Mesenchymal stem cell (in vitro differentiated cells and primary cell): ENCODE results near the gene PPM1J.

Source experiments
- DNase-seq: peaks from one replicate; pipeline ENCODE4 v3.0.0-alpha.2; 2013
- H2AFZ ChIP-seq: one replicate; pipeline ENCODE4 v1.6.1; 2013; ENCODE audit warnings: low read depth, mild to moderate bottlenecking, control low read depth, inconsistent platforms, low read length, moderate library complexity
- H2AK5ac ChIP-seq: 2 replicates; pipeline ENCODE4 v1.6.1; 2013; ENCODE audit warnings: low read length, moderate library complexity, mild to moderate bottlenecking, inconsistent platforms; ENCODE audit not compliant: severe bottlenecking
- H2BK120ac ChIP-seq: one replicate; pipeline ENCODE4 v1.6.1; 2013; ENCODE audit warnings: low read depth, mild to moderate bottlenecking, inconsistent platforms, low read length, moderate library complexity
- H2BK12ac ChIP-seq, 2 experiments: one replicate each; pipeline ENCODE4 v1.6.1; 2013; ENCODE audit warnings: inconsistent platforms in 2 of 2, low read length in 2 of 2, mild to moderate bottlenecking in 2 of 2, moderate library complexity in 2 of 2, control low read depth in 1 of 2
- H2BK15ac ChIP-seq: one replicate; pipeline ENCODE4 v1.6.1; 2013; ENCODE audit warnings: mild to moderate bottlenecking, low read depth, inconsistent platforms; ENCODE audit not compliant: poor library complexity, severe bottlenecking
- H2BK5ac ChIP-seq: 2 replicates; pipeline ENCODE4 v1.6.1; 2013; ENCODE audit warnings: low read depth, mild to moderate bottlenecking, low read length, control low read depth, inconsistent platforms; ENCODE audit not compliant: poor library complexity, severe bottlenecking
- H3K14ac ChIP-seq, 2 experiments: one replicate each; pipeline ENCODE4 v1.6.1; 2013; ENCODE audit warnings: inconsistent platforms in 2 of 2, low read length in 2 of 2, control low read depth in 1 of 2, mild to moderate bottlenecking in 1 of 2, moderate library complexity in 1 of 2
- H3K18ac ChIP-seq, 2 experiments: one replicate each; pipeline ENCODE4 v1.6.1; 2013; ENCODE audit warnings: inconsistent platforms in 2 of 2, low read length in 2 of 2, control low read depth in 1 of 2, low read depth in 1 of 2, mild to moderate bottlenecking in 1 of 2
- H3K23ac ChIP-seq, 2 experiments: one replicate each; pipeline ENCODE4 v1.6.1; 2013; ENCODE audit warnings: inconsistent platforms in 2 of 2, low read length in 2 of 2, mild to moderate bottlenecking in 2 of 2, moderate library complexity in 2 of 2, control low read depth in 1 of 2
- H3K27ac ChIP-seq: 2 replicates; pipeline ENCODE4 v1.5.1; 2013; ENCODE audit warnings: mild to moderate bottlenecking, moderate library complexity, low read length, control low read depth, inconsistent platforms; ENCODE audit not compliant: poor library complexity, severe bottlenecking
- H3K27me3 ChIP-seq, 2 experiments: 2 replicates each; pipeline versions ENCODE4 v1.6.1 to v1.7.0; 2013; ENCODE audit warnings: low read length in 2 of 2, mild to moderate bottlenecking in 2 of 2, moderate library complexity in 2 of 2, control low read depth in 1 of 2, inconsistent platforms in 1 of 2; ENCODE audit not compliant: control insufficient read depth in 1 of 2, insufficient read depth in 1 of 2
- H3K36me3 ChIP-seq, 2 experiments: 2 replicates each; pipeline versions ENCODE4 v1.6.1 to v1.7.0; 2013; ENCODE audit warnings: low read length in 2 of 2, control low read depth in 1 of 2, inconsistent platforms in 1 of 2, low read depth in 1 of 2, mild to moderate bottlenecking in 1 of 2; ENCODE audit not compliant: insufficient read depth in 2 of 2, control insufficient read depth in 1 of 2
- H3K4ac ChIP-seq, 2 experiments: one replicate each; pipeline ENCODE4 v1.6.1; 2013; ENCODE audit warnings: inconsistent platforms in 2 of 2, low read length in 2 of 2, mild to moderate bottlenecking in 2 of 2, moderate library complexity in 2 of 2, control low read depth in 1 of 2, low read depth in 1 of 2
- H3K4me1 ChIP-seq: 2 replicates; pipeline ENCODE4 v1.6.1; 2013; ENCODE audit warnings: low read depth, low read length, control low read depth; ENCODE audit not compliant: control insufficient read depth, insufficient read depth
- H3K4me2 ChIP-seq: 2 replicates; pipeline ENCODE4 v1.6.1; 2013; ENCODE audit warnings: low read length, mild to moderate bottlenecking, inconsistent platforms; ENCODE audit not compliant: poor library complexity, severe bottlenecking
- H3K4me3 ChIP-seq, 2 experiments: 2 replicates each; pipeline versions ENCODE4 v1.5.1 to v1.7.0; 2013; ENCODE audit warnings: low read length in 2 of 2, mild to moderate bottlenecking in 2 of 2, control low read depth in 1 of 2, low read depth in 1 of 2; ENCODE audit not compliant: insufficient read depth in 1 of 2
- H3K79me1 ChIP-seq: replicated peaks from 2 replicates; pipeline ENCODE4 v1.6.1; 2013; ENCODE audit warnings: mild to moderate bottlenecking, control low read depth, low read length, inconsistent platforms; ENCODE audit not compliant: poor library complexity, severe bottlenecking
- H3K9ac ChIP-seq: 2 replicates; pipeline ENCODE4 v1.7.0; 2013; ENCODE audit warnings: mild to moderate bottlenecking, low read length, moderate library complexity
- H3K9me3 ChIP-seq: 2 replicates; pipeline ENCODE4 v1.7.0; 2013; ENCODE audit warnings: mild to moderate bottlenecking, low read length; ENCODE audit not compliant: control insufficient read depth
- H4K8ac ChIP-seq: one replicate; pipeline ENCODE4 v1.6.1; 2013; ENCODE audit warnings: inconsistent platforms, mild to moderate bottlenecking, low read length, moderate library complexity
- H4K91ac ChIP-seq: one replicate; pipeline ENCODE4 v1.6.1; 2013; ENCODE audit warnings: mild to moderate bottlenecking, low read length, inconsistent platforms
- WGBS: methylation state at CpG from one replicate; pipeline ENCODE4 v1.1.7; 2013; ENCODE audit warnings: mixed read lengths; 5-methylcytosine and 5-hydroxymethylcytosine counted together

PPM1J gene

DNA sequence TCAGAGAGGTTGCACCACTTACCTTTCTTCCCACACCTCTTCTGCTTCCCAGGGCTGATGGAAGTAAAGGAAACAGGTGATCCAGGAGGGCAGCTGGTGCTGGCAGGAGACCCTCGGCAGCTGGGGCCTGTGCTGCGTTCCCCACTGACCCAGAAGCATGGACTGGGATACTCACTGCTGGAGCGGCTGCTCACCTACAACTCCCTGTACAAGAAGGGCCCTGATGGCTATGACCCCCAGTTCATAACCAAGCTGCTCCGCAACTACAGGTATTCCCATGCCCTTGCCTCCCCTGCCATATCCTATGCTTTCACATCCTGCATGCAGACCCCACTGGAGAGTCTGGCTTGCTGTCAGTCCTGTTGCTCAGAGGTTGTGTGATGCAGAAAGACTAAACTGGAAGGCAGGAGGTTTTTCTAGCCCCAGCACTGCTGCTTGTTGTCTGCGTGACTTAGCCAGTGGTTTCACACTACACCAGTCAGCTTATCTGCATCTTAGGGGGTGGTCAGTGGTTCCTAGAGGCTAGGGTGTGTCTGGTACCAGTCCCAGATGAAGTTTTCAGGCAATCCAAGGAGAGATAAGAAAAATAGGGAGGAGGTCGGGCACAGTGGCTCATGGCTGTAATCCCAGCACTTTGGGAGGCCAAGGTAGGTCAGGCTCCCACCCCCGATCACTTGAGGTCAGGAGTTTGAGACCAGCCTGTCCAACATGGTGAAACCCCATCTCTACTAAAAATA lies 18.4 kb downstream of the PPM1J start:
- DNase-seq, result no peak
- Histone ChIP-seq H3K18ac (no peak overlapping the region), H2BK120ac (no peak overlapping the region), H4K91ac (no peak overlapping the region), H3K4ac (no peak overlapping the region), H3K79me1 (peaks cover 18% of the 10 kb centered on the region), H3K4me1 (peaks cover 31% of the 10 kb centered on the region), H2AK5ac (no peak overlapping the region), H3K4me3 (no peak overlapping the region), H4K8ac (no peak overlapping the region), H3K9me3 (no peaks in the 10 kb centered on the region), H2AFZ (no peak overlapping the region), H2BK15ac (no peak overlapping the region), H3K4me2 (no peak overlapping the region), H2BK5ac (no peak overlapping the region), H3K27me3 (no peaks in the 10 kb centered on the region), H3K36me3 (peaks cover 86% of the 10 kb centered on the region in 2 experiments), H3K14ac (no peak overlapping the region), H3K23ac (no peak overlapping the region), H3K27ac (no peak overlapping the region), H2BK12ac (no peak overlapping the region), H3K9ac (no peak overlapping the region)
- 98% methylated on average over 7 of the region's 7 CpGs for WGBS

DNA sequence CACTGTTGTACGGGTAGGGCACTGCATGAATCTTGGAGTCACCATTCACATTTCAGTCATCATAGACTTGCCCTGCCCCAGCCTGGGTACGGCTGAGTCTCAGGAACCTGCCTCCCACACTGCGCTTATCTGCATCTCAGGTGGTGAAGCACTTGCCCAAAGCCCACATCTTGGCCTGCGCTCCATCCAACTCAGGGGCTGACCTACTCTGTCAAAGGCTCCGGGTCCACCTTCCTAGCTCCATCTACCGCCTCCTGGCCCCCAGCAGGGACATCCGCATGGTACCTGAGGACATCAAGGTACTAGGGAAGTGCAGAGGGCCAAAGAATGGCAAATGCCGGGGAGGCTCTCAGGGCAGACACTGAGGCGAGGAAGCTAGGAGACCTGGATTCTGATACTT lies 19.9 kb downstream of the PPM1J start:
- Histone ChIP-seq H3K27me3 (no peaks in the 10 kb centered on the region), H3K4me2 (no peak overlapping the region), H3K23ac (no peak overlapping the region)

DNA sequence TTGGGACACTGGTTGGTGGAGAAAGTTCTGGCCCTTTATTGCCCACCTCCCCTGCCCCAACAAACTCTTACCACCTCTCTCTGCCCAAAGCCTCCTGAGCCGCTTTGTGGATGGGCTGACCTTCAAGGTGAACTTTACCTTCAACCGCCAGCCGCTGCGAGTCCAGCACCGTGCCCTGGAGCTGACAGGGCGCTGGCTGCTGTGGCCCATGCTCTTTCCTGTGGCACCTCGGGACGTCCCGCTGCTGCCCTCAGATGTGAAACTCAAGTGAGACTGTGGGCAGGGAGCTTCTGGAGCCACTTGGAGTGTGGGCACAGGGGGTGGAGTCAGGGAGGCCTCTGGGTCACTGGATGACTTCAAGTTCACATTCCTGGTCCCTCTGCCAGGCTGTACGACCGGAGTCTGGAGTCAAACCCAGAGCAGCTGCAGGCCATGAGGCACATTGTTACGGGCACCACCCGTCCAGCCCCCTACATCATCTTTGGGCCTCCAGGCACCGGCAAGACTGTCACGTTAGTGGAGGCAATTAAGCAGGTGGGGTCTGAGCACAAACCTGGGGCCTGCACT lies 20.7 kb downstream of the PPM1J start:
- WGBS, result 94% methylated on average over 15 of the region's 15 CpGs
- H3K4me1 ChIP-seq, result peaks cover 11% of the 10 kb centered on the region
- no peak overlapping the region for H3K9ac ChIP-seq
- no peak overlapping the region for H2BK120ac ChIP-seq
- H4K8ac ChIP-seq, result no peak overlapping the region
- H3K9me3 ChIP-seq, result no peaks in the 10 kb centered on the region
- no peak overlapping the region for H3K27ac ChIP-seq
- no peak overlapping the region for H2AK5ac ChIP-seq
- H2AFZ ChIP-seq, result no peak overlapping the region
- no peak overlapping the region for H2BK12ac ChIP-seq
- no peak overlapping the region for H3K4me3 ChIP-seq
- H2BK15ac ChIP-seq, result no peak overlapping the region
- no peak overlapping the region for H3K14ac ChIP-seq
- H3K79me1 ChIP-seq, result peaks cover 25% of the 10 kb centered on the region
- no peaks in the 10 kb centered on the region for H3K27me3 ChIP-seq
- peaks cover 79 to 92% of the 10 kb centered on the region in 2 experiments for H3K36me3 ChIP-seq
- H3K18ac ChIP-seq, result no peak overlapping the region
- H4K91ac ChIP-seq, result no peak overlapping the region
- H3K4ac ChIP-seq, result no peak overlapping the region
- no peak for DNase-seq
- H2BK5ac ChIP-seq, result no peak overlapping the region
- no peak overlapping the region for H3K4me2 ChIP-seq
- H3K23ac ChIP-seq, result no peak overlapping the region

More for the DNA sequence above, 19.9 kb downstream of the PPM1J start:
- Histone ChIP-seq H2AFZ (no peak overlapping the region), H3K27ac (no peak overlapping the region), H3K4me3 (no peak overlapping the region), H2BK120ac (no peak overlapping the region), H3K4ac (no peak overlapping the region), H2BK15ac (no peak overlapping the region), H2BK12ac (no peak overlapping the region), H3K79me1 (peaks cover 19% of the 10 kb centered on the region), H4K8ac (no peak overlapping the region), H3K36me3 (peaks cover 81 to 91% of the 10 kb centered on the region in 2 experiments), H2BK5ac (no peak overlapping the region), H3K9ac (no peak overlapping the region), H3K4me1 (peaks cover 20% of the 10 kb centered on the region), H4K91ac (no peak overlapping the region), H2AK5ac (no peak overlapping the region), H3K14ac (no peak overlapping the region), H3K18ac (no peak overlapping the region), H3K9me3 (no peaks in the 10 kb centered on the region)
- DNase-seq, result no peak
- WGBS, result over 99% methylated on average over 9 of the region's 9 CpGs

DNA sequence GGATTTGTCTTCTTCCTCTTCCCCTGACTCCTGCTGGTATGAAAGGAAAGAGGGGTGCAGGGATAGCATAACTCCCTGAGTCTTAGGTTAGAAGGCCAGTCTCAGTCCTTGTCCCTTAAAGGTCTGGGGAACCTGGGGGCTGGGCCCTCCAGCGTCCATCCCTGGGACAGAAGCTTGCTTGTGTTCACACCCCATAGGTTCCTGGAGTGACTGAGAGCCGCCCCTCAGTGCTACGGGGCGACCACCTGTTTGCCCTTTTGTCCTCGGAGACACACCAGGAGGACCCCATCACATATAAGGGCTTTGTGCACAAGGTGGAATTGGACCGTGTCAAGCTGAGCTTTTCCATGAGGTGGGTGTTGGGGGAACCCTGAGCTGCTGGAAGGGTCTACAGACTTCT lies 21.3 kb downstream of the PPM1J start:
- H4K8ac ChIP-seq, result no peak overlapping the region
- no peak overlapping the region for H2BK12ac ChIP-seq
- no peak overlapping the region for H3K18ac ChIP-seq
- H3K36me3 ChIP-seq, result peaks cover 83 to 92% of the 10 kb centered on the region in 2 experiments
- no peaks in the 10 kb centered on the region for H3K9me3 ChIP-seq
- H3K4me2 ChIP-seq, result no peak overlapping the region
- H2BK15ac ChIP-seq, result no peak overlapping the region
- no peak overlapping the region for H4K91ac ChIP-seq
- no peaks in the 10 kb centered on the region for H3K27me3 ChIP-seq
- no peak for DNase-seq
- no peak overlapping the region for H3K9ac ChIP-seq
- WGBS, result 98% methylated on average over 6 of the region's 6 CpGs
- peaks cover 29% of the 10 kb centered on the region for H3K79me1 ChIP-seq
- no peak overlapping the region for H3K23ac ChIP-seq
- no peak overlapping the region for H2BK120ac ChIP-seq
- no peak overlapping the region for H2AFZ ChIP-seq
- H3K27ac ChIP-seq, result no peak overlapping the region
- no peak overlapping the region for H3K4ac ChIP-seq
- H3K4me1 ChIP-seq, result peaks cover 8% of the 10 kb centered on the region
- no peak overlapping the region for H2BK5ac ChIP-seq
- no peak overlapping the region for H3K4me3 ChIP-seq
- H2AK5ac ChIP-seq, result no peak overlapping the region
- no peak overlapping the region for H3K14ac ChIP-seq
